Measurements from ENCODE around the gene SEC16B. TPM values are rescaled to one million over a fixed set of nuclear protein-coding genes. Genes with fewer than 3 reads are reported as not detected.

The SEC16B gene
- total RNA-seq, 2 donors from 2014 or later = 0.90 to 1.7 TPM

- WGBS, 2 experiments (ENCODE audit: insufficient coverage in 1 of 2, insufficient read length in 1 of 2) = 89 to 92% methylated on average over 4 to 6 of the region's 6 CpGs
- Mint-ChIP-seq H3K9me3 (no peaks in the 10 kb centered on the region), H3K27ac (no peak overlapping the region), H3K4me3 (no peak overlapping the region), H3K27me3 (ENCODE audit: insufficient read depth) (no peaks in the 10 kb centered on the region), H3K4me1 (no peaks in the 10 kb centered on the region), H3K36me3 (ENCODE audit: low read depth) (no peaks in the 10 kb centered on the region)
- Histone ChIP-seq H3K9ac (ENCODE audit: extremely low read depth, low read length, poor library complexity, severe bottlenecking) (no peak overlapping the region), H3K36me3 (ENCODE audit: control insufficient read depth, insufficient read depth, low read length) (no peaks in the 10 kb centered on the region), H3K4me1 (ENCODE audit: control insufficient read depth, insufficient read depth, low read length) (no peaks in the 10 kb centered on the region), H3K4me3 (ENCODE audit: low read length) (no peak overlapping the region), H3K9me3 (ENCODE audit: control insufficient read depth, low read length) (no peaks in the 10 kb centered on the region), H3K27me3 (ENCODE audit: control insufficient read depth, insufficient read depth, low read length, poor library complexity, severe bottlenecking) (no peaks in the 10 kb centered on the region), H3K27ac (ENCODE audit: low read depth, low read length) (no peak overlapping the region)
- no peak for DNase-seq
- TF ChIP-seq CTCF (conservative IDR thresholded peaks at IDR 0.05) = no peak
Measured at GRCh38 chr1:177937931-177938330, 31.9 kb downstream of the SEC16B start.

DNA sequence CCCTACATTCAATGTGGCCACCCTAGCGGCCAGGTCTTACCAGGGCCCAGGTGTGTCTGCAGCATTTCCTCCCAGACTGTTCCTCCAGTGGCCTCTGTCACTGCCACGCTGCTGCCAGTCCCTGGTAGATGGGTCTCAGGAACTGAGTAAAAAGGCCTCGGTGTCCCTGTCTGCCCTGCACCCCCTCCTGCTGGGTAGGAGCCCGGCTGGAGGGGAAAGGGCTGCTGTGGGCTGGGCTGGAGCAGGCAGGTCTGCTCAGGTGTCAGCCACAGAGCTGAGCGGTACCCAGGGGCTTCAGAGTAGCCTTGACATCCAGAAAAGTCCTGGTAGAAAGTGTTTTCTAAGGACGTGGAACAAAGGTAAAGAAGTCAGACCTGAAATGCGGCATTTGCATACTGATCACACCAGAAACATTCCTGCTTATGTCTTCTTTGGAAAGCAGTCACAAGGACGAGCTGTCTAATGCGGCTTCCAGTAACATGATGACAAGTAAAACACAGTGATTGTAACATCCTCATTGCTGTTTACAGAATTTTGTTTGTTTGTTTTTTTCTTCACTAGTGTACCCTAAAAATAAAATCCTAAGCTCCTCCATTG, 32.6 kb downstream of the SEC16B start:
- Mint-ChIP-seq H3K4me3 (no peak overlapping the region), H3K4me1 (no peaks in the 10 kb centered on the region), H3K9me3 (no peaks in the 10 kb centered on the region), H3K36me3 (ENCODE audit: low read depth) (no peaks in the 10 kb centered on the region), H3K27me3 (ENCODE audit: insufficient read depth) (no peaks in the 10 kb centered on the region), H3K27ac (no peak overlapping the region)
- Histone ChIP-seq H3K9me3 (ENCODE audit: control insufficient read depth, low read length) (no peaks in the 10 kb centered on the region), H3K27me3 (ENCODE audit: control insufficient read depth, insufficient read depth, low read length, poor library complexity, severe bottlenecking) (no peaks in the 10 kb centered on the region), H3K9ac (ENCODE audit: extremely low read depth, low read length, poor library complexity, severe bottlenecking) (no peak overlapping the region), H3K36me3 (ENCODE audit: control insufficient read depth, insufficient read depth, low read length) (no peaks in the 10 kb centered on the region), H3K27ac (ENCODE audit: low read depth, low read length) (no peak overlapping the region), H3K4me1 (ENCODE audit: control insufficient read depth, insufficient read depth, low read length) (no peaks in the 10 kb centered on the region), H3K4me3 (ENCODE audit: low read length) (no peak overlapping the region)
- WGBS, 2 experiments (ENCODE audit: insufficient coverage in 1 of 2, insufficient read length in 1 of 2) = 89% methylated on average over 8 to 9 of the region's 9 CpGs
- DNase-seq = no peak
- no peak for TF ChIP-seq CTCF (conservative IDR thresholded peaks at IDR 0.05)

GRCh38 chr1:177935638-177936415, 34.0 kb downstream of the SEC16B start:
- no peaks in the 10 kb centered on the region for H3K36me3 Mint-ChIP-seq (ENCODE audit: low read depth)
- no peak overlapping the region for H3K27ac ChIP-seq (ENCODE audit: low read depth, low read length)
- no peak for DNase-seq
- no peaks in the 10 kb centered on the region for H3K4me1 Mint-ChIP-seq
- no peaks in the 10 kb centered on the region for H3K27me3 Mint-ChIP-seq (ENCODE audit: insufficient read depth)
- TF ChIP-seq CTCF (conservative IDR thresholded peaks at IDR 0.05) = no peak
- no peaks in the 10 kb centered on the region for H3K9me3 ChIP-seq (ENCODE audit: control insufficient read depth, low read length)
- no peak overlapping the region for H3K4me3 ChIP-seq (ENCODE audit: low read length)
- H3K9me3 Mint-ChIP-seq = no peaks in the 10 kb centered on the region
- H3K36me3 ChIP-seq (ENCODE audit: control insufficient read depth, insufficient read depth, low read length) = no peaks in the 10 kb centered on the region
- H3K4me1 ChIP-seq (ENCODE audit: control insufficient read depth, insufficient read depth, low read length) = no peaks in the 10 kb centered on the region
- H3K4me3 Mint-ChIP-seq = no peak overlapping the region
- H3K9ac ChIP-seq (ENCODE audit: extremely low read depth, low read length, poor library complexity, severe bottlenecking) = no peak overlapping the region
- no peak overlapping the region for H3K27ac Mint-ChIP-seq
- WGBS, 2 experiments (ENCODE audit: insufficient coverage in 1 of 2, insufficient read length in 1 of 2) = 87 to 92% methylated on average over 3 to 8 of the region's 8 CpGs
- H3K27me3 ChIP-seq (ENCODE audit: control insufficient read depth, insufficient read depth, low read length, poor library complexity, severe bottlenecking) = no peaks in the 10 kb centered on the region

All from endodermal cell (in vitro differentiated cells).